ENCODE results near the gene ARFGAP1. TPM values are rescaled to one million over a fixed set of nuclear protein-coding genes. Genes with fewer than 3 reads are reported as not detected.

ARFGAP1 gene
- total and polyA plus RNA-seq, 2 of the 8 experiments (the other 6 are each of a cell fraction or from before 2014, with no cell fraction given): 93.7 to 100 TPM

DNA sequence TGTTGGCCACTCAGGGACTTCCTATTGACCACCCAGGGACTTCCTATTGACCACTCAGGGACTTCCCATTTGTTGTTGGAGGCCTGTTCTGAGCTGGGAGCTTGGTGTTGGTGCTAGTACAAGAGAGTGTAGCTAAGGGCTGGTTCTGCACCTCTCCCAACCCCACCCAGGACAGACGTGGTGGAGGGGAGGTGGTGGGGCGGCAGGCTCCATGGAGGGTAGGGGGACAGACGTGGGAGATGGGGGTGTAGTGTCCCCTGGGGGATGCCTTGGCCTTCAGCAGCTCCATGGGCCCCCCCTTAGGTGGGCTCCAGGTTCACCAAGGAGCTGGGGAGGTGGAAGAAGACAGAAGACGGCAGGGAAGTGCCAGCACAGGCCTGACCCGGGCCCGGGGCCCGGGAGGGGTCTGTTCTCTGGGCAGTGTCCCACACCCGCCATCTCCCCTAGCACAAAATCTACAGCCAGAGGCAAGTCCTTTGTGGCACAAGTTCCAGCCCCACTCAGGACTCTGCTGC, 54.7 kb downstream of the ARFGAP1 start:
- H3K14ac ChIP-seq (ENCODE audit: insufficient read length): no peak overlapping the region
- ChIA-PET CTCF (ENCODE audit: partially characterized antibody) (interaction anchor here (0.9 to 5.9 kb wide), 3 partner anchors 18 to 145 kb away, joined by 3 to 43 read pairs (median 14); no protein-coding TSS in a partner anchor), POLR2A (ENCODE audit: partially characterized antibody) (no interaction called here)
- no peak overlapping the region for H3K56ac ChIP-seq (replicated peaks; ENCODE audit: insufficient read length, low read depth, low read length)
- H3K36me3 ChIP-seq (ENCODE audit: control insufficient read depth in 2 of 4, insufficient read depth in 4 of 4, low read length in 3 of 4): no peaks in the 10 kb centered on the region
- no peaks in the 10 kb centered on the region for H4K20me1 ChIP-seq (replicated peaks in 1 of 2; ENCODE audit: control insufficient read depth in 1 of 2, insufficient read depth in 2 of 2, low read length in 2 of 2)
- 0 out of 2 replicates have a peak overlapping the region, but pooled peaks have one; percentile 46 for H2BK15ac ChIP-seq (ENCODE audit: low read length)
- no peak overlapping the region for H3K23ac ChIP-seq (ENCODE audit: insufficient read length)
- H2BK120ac ChIP-seq (replicated peaks; ENCODE audit: low read depth, low read length): no peak overlapping the region
- no peaks in the 10 kb centered on the region for H3K23me2 ChIP-seq (ENCODE audit: low read depth, low read length)
- no peak overlapping the region for H4K91ac ChIP-seq (replicated peaks; ENCODE audit: insufficient read length, low read length)
- no peaks in the 10 kb centered on the region for H3K79me1 ChIP-seq (ENCODE audit: low read depth, low read length)
- H3K27me3 ChIP-seq (replicated peaks in 1 of 4; ENCODE audit: control insufficient read depth in 3 of 4, extremely low read depth in 1 of 4, insufficient read depth in 3 of 4, low read length in 3 of 4): no peaks in the 10 kb centered on the region
- H2AFZ ChIP-seq (ENCODE audit: low read length): no peak overlapping the region
- TF ChIP-seq RNF2 (IDR thresholded peaks at IDR 0.05; ENCODE audit: borderline replicate concordance, low read depth, low read length, missing control alignments, poor library complexity, severe bottlenecking): no peak
- no peak for TF ChIP-seq POU5F1 (IDR thresholded peaks at IDR 0.05; ENCODE audit: low read depth, low read length)
- TF ChIP-seq RBBP5 (IDR thresholded peaks at IDR 0.05; ENCODE audit: borderline replicate concordance, low read depth, low read length): no peak
- no peak for TF ChIP-seq SIN3A (conservative IDR thresholded peaks at IDR 0.05 in 1 of 2, IDR thresholded peaks at IDR 0.05 in 1 of 2; ENCODE audit: low read depth in 1 of 2, low read length in 2 of 2)
- TF ChIP-seq RFX5 (IDR thresholded peaks at IDR 0.05; ENCODE audit: borderline replicate concordance, low read depth, low read length): no peak
- TF ChIP-seq POLR2A (IDR thresholded peaks at IDR 0.05; ENCODE audit: control extremely low read depth in 1 of 2, low read depth in 2 of 2, low read length in 2 of 2): no peak
- no peak for TF ChIP-seq EGR1 (IDR thresholded peaks at IDR 0.05; ENCODE audit: borderline replicate concordance, low read depth, low read length)
- no peak for TF ChIP-seq JUND (IDR thresholded peaks at IDR 0.05; ENCODE audit: low read length)
- TF ChIP-seq GTF2F1 (IDR thresholded peaks at IDR 0.05; ENCODE audit: borderline replicate concordance, low read depth, low read length): no peak
- no peak for TF ChIP-seq SP2 (IDR thresholded peaks at IDR 0.05; ENCODE audit: low read length)
- no peak for TF ChIP-seq SAP30 (IDR thresholded peaks at IDR 0.05; ENCODE audit: insufficient read depth, insufficient replicate concordance, low read length)
- no peak for TF ChIP-seq TBP (IDR thresholded peaks at IDR 0.05; ENCODE audit: low read depth, low read length)
- H3K9me3 ChIP-seq (ENCODE audit: insufficient read depth in 2 of 2, low read depth in 1 of 2, low read length in 1 of 2): peaks cover 6 to 11% of the 10 kb centered on the region in 2 experiments; a peak in 3 of 4 replicates
- no peaks in the 10 kb centered on the region for H3K79me2 ChIP-seq (ENCODE audit: control insufficient read depth in 1 of 2, insufficient read depth in 2 of 2, low read length in 2 of 2)
- no peak overlapping the region for H2BK5ac ChIP-seq (ENCODE audit: low read depth, low read length)
- H3K27ac ChIP-seq (ENCODE audit: low read depth, low read length): no peak overlapping the region
- FAIRE-seq: no peak
- no peak overlapping the region for H4K8ac ChIP-seq (ENCODE audit: extremely low read depth, insufficient read depth, low read length)
- no peak for DNase-seq (ENCODE audit: low read depth in 1 of 2, low spot score in 2 of 2)
- H2BK20ac ChIP-seq (ENCODE audit: low read length): no peak overlapping the region
- no peak overlapping the region for H3K18ac ChIP-seq (ENCODE audit: extremely low read depth, low read length)
- no peak overlapping the region for H3K4me3 ChIP-seq (ENCODE audit: extremely low read depth in 1 of 4, insufficient read depth in 2 of 4, low read depth in 3 of 4, low read length in 4 of 4)
- no peak overlapping the region for H3K4ac ChIP-seq (replicated peaks; ENCODE audit: insufficient read length, low read depth, low read length)
- H4K5ac ChIP-seq (ENCODE audit: insufficient read length, low read depth, low read length): peak overlapping the region; percentile 2
- H3K9ac ChIP-seq (replicated peaks in 1 of 4; ENCODE audit: extremely low read depth in 1 of 4, low read depth in 3 of 4, low read length in 3 of 4): no peak overlapping the region
- peaks cover 0 to 5% (median 1%) of the 10 kb centered on the region in 4 experiments; a peak in 3 of 7 replicates for H3K4me1 ChIP-seq (replicated peaks in 1 of 4; ENCODE audit: control insufficient read depth in 3 of 4, insufficient read depth in 4 of 4, low read length in 3 of 4)
- H2AK5ac ChIP-seq (ENCODE audit: low read depth, low read length): no peak overlapping the region
- no peak overlapping the region for H2BK12ac ChIP-seq (ENCODE audit: low read depth, low read length)
- H3K4me2 ChIP-seq (ENCODE audit: insufficient read depth in 1 of 2, low read depth in 2 of 2, low read length in 2 of 2): no peak overlapping the region
- 88% methylated on average over 4 of the region's 8 CpGs; no CpG with 5 or more reads in 1 of the 2 experiments for WGBS, 2 experiments (ENCODE audit: extremely low coverage in 1 of 2, insufficient coverage in 1 of 2, insufficient read length in 1 of 2, insufficient replicate concordance in 2 of 2, low coverage in 1 of 2, low lambda C conversion rate in 2 of 2, missing lambda C conversion rate in 1 of 2)
